Measurements from ENCODE around the gene BICD2.

DNA sequence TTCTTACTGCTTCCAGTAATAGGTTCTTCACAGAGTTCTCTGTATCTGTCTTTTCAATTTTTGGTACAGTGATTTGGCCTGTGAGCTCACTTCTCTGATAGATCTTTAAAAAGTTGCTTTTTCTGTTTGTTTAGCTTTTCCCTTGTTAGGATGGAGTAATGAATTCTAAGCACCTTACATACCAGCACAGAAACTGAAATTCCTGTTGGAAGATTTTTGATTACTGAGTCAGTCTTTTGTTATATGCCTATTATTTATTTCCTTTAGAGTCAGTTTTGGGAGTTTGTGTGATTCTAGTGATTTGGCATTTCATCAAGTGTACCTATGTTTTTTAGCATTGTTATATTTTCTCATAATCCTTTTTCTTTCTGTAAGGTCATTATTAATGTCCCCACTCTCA is 57.1 kb downstream of the BICD2 start:
- no peak for TF ChIP-seq TAF1 (IDR thresholded peaks at IDR 0.05; ENCODE audit: low read depth)
- TF ChIP-seq RAD21 (IDR thresholded peaks at IDR 0.05; ENCODE audit: low read depth): no peak
- TF ChIP-seq EP300 (IDR thresholded peaks at IDR 0.05; ENCODE audit: borderline replicate concordance): no peak
- no peak for TF ChIP-seq TCF12 (IDR thresholded peaks at IDR 0.05; ENCODE audit: low read depth)
- TF ChIP-seq EGR1 (IDR thresholded peaks at IDR 0.05): no peak
- TF ChIP-seq, protein P1, sequence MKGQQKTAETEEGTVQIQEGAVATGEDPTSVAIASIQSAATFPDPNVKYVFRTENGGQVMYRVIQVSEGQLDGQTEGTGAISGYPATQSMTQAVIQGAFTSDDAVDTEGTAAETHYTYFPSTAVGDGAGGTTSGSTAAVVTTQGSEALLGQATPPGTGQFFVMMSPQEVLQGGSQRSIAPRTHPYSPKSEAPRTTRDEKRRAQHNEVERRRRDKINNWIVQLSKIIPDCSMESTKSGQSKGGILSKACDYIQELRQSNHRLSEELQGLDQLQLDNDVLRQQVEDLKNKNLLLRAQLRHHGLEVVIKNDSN (IDR thresholded peaks at IDR 0.05): no peak
- TF ChIP-seq TEAD4 (IDR thresholded peaks at IDR 0.05): no peak
- no peak for TF ChIP-seq CREB1 (IDR thresholded peaks at IDR 0.05; ENCODE audit: low read depth)
- TF ChIP-seq FOXM1 (IDR thresholded peaks at IDR 0.05; ENCODE audit: borderline replicate concordance, low read depth): no peak
- no peak for TF ChIP-seq NFIC (IDR thresholded peaks at IDR 0.05)
